HG03342 (cell line): ENCODE data around the gene TM9SF4.
A peak's percentile ranks its signal among the peaks of the same experiment; 100 is the strongest.

Source experiments
- ATAC-seq: cut with Tn5 transposase; IDR thresholded peaks from one replicate; pipeline ENCODE4 v1.9.1; 2021; ENCODE audit warnings: mild to moderate bottlenecking, moderate library complexity; ENCODE audit not compliant: unreplicated experiment

Gene TM9SF4

GRCh38 chr20:32126919-32127318 lies 17.4 kb downstream of the TM9SF4 start:
- no peak for ATAC-seq

DNA sequence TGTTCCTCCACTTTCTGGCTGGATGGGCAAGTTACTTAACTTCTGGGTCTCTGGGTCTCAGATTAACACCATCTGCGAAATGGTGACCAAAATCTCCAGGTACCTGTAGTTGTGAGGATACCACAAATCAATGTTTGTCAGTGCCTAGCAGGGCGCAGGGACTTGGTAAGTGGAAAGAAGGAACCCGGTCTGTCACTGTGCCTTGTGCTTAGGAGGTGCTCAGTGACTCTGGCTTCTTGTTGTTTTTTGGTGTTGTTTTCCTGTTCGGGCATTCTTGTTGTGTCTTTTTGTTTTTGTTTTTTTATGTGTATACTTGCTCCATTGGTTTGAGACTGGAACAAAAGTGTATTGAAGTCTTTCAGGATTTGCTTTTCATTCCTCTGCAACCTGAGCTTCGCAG lies 17.8 kb downstream of the TM9SF4 start:
- ATAC-seq = no peak

- ATAC-seq = no peak
Measured at GRCh38 chr20:32128167-32128566, 18.7 kb downstream of the TM9SF4 start.

DNA sequence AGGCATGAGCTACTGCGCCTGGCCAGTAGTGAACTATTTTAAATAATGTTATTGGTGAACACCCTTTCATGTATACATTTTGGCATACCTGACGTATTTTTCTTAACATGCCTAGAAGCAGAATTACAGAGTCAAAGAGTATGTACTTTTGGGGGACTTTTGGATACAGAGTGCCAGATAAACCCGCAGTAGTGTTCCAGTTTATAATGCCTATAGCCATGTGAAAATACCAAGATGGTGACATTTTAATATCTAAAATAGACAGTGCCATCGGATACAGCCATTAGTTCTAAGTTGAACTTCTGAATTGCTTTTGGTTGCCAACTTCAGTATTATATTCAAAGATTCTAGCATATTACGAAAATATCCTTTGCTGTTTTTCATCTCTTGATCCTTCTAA lies 20.3 kb downstream of the TM9SF4 start:
- ATAC-seq = no peak

GRCh38 chr20:32130352-32130751 lies 20.8 kb downstream of the TM9SF4 start:
- no peak for ATAC-seq

- no peak for ATAC-seq
Measured at GRCh38 chr20:32130965-32131364, 21.5 kb downstream of the TM9SF4 start.

GRCh38 chr20:32132911-32133549 lies 23.5 kb downstream of the TM9SF4 start:
- ATAC-seq = peak; percentile 79

DNA sequence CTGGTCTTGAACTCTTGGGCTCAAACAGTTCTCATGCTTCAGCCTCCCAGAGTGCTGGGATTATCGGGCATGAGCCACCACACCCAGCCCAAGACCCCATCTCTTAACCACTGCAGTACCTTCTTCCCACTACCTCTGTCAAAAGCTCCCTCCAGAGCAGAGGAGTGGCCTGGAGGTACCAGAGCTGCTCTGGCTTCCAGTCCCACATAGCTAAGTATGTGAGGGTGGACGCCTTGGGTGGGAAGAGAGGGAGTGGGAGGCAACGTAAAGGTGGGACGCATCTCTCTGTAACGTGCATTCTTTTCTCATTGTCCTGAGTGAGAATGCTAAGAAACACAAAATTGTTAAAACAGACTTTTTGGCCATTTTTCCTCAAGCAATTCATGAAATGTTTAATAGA lies 24.5 kb downstream of the TM9SF4 start:
- no peak for ATAC-seq

- no peak for ATAC-seq
Measured at GRCh38 chr20:32135983-32136515, 26.5 kb downstream of the TM9SF4 start.

GRCh38 chr20:32138921-32139320 lies 29.4 kb downstream of the TM9SF4 start:
- ATAC-seq = no peak

DNA sequence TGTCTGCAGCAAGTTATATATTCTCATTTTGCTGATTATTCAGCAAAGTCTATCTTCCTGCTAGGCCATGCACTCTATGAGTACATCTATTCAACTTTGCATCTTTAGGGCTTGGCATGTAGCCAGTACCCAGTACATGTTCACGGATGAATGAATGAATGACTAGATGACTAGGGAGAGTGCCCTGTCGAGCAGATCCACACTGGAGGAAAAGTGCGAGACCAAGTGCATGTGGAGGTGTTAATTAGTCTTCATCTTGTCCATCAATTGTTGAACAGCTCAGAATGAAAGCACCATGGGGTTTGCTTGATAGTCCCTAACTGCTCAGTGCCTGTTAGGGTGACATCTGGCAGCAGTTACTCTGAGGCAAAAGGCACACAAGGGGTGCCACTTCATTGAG lies 30.4 kb downstream of the TM9SF4 start:
- no peak for ATAC-seq

GRCh38 chr20:32140603-32141002 lies 31.1 kb downstream of the TM9SF4 start:
- no peak for ATAC-seq

DNA sequence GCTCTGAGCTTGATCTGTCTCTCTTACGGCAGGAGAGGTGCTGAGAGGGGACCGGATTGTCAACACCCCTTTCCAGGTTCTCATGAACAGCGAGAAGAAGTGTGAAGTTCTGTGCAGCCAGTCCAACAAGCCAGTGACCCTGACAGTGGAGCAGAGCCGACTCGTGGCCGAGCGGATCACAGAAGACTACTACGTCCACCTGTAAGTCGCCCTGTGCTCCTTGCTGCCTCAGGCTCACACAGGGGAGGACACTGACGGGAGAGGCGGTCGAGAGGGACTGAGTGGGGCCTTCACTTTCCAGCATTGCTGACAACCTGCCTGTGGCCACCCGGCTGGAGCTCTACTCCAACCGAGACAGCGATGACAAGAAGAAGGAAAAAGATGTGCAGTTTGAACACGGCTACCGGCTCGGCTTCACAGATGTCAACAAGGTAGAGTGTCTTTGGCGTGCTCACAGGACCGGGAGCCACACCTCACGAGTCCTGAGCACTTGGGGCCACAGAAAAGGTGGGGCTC lies 32.0 kb downstream of the TM9SF4 start:
- no peak for ATAC-seq

DNA sequence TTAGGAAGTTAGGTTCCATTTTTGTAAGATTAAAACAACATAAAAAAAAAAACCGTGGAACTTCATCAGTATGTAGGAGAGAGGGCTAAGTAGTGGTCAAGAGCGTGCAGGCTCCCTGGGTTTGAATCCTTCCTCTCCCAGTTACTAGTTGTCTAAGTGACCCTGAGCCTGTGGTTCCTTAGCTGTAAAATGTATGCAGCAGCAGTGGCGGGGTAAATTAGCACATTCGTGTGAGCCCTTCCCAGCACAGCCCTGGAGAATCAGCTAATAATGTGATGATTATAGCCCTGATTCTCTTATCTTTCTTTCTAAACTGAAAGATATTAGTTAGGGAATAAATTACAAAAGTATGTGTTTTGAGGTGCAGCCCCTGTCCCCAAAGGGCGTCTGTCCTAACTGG lies 32.6 kb downstream of the TM9SF4 start:
- no peak for ATAC-seq

GRCh38 chr20:32142991-32143390 lies 33.5 kb downstream of the TM9SF4 start:
- no peak for ATAC-seq

DNA sequence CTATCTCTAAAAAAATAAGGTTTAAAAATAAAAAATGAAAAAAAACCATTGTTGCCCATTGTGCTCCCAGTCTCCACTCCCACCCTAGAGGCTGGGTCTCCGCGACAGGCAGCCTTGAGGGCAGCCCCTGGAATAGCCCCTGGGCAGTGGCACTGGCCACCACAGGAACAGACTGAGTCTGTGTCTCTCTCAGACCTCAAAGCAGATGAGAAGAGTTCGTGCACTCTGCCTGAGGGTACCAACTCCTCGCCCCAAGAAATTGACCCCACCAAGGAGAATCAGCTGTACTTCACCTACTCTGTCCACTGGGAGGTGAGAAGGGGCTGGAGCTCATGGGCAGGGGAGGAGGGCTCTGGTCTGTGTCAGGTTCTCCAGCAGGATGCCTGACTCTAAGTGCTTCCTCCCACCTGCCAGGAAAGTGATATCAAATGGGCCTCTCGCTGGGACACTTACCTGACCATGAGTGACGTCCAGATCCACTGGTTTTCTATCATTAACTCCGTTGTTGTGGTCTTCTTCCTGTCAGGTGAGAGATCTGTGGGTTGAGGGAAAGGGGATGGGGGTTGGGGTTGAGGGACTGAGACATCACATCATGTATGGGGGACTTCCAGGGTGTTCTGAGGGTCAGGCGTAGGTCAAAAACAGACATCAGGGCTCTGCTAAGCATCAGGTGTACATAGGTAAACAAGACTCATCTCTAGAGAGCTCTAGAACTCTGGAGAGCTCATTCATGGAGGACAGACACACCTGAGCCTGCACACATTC lies 35.6 kb downstream of the TM9SF4 start:
- ATAC-seq = no peak

DNA sequence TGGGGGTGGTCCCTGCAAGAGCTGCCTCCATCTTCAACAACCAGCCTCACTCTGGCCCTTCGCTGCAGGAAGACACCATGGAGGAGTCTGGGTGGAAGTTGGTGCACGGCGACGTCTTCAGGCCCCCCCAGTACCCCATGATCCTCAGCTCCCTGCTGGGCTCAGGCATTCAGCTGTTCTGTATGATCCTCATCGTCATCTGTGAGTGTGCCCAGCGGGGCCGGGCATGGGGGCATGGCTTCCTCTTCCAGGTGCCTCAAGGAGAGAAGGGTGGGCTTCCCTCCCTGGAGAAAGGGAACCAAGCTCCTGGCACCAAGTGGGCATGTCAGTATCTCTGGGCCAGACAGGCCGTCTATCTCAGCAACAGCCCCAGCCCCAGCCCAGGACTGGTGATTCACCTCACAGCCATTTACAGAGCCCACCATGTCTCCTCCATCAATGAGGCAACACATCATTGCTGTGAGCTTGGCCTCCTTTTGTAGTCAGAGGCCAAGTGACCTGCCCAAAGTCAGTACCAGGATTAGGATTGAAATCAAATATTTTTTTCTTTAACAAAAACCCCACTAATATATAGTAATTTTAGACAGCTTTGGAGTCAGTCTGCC lies 40.2 kb downstream of the TM9SF4 start:
- ATAC-seq = no peak

GRCh38 chr20:32150291-32150848 lies 40.9 kb downstream of the TM9SF4 start:
- ATAC-seq = no peak

DNA sequence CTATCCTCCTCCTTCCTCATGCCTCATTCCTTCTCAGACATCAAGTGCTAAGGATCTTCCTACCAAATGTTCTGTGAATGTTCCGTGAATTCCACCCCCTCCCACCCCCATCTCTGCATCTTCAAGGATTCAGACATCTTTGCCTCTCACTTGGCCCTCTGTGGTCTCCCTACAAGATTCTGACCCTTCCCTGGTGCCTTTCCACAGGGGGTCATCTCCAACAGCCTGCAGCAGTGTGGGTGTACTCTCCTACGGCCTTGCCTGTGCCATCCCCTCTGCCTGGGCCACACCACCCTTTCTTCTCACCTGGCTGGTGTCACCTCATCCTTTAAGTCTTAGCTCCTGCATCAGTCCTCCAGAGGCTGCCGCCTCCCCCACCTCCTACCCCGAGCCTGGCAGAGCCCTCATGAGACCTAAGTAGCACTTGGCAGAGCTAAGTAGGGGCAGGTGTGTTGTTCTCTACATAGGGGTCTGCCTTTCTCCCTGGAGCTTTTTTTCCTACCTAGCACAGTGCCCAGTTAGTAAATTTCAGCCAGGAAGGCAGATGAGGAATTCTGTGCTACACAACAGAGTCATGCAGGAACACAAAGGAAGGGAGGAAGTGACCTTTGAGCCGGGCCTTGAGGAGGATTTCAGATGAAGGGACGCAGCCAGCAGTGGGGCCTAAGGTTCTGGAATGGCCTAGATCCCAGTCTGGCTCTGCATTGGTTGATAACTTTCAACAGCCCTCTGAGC lies 43.1 kb downstream of the TM9SF4 start:
- no peak for ATAC-seq

DNA sequence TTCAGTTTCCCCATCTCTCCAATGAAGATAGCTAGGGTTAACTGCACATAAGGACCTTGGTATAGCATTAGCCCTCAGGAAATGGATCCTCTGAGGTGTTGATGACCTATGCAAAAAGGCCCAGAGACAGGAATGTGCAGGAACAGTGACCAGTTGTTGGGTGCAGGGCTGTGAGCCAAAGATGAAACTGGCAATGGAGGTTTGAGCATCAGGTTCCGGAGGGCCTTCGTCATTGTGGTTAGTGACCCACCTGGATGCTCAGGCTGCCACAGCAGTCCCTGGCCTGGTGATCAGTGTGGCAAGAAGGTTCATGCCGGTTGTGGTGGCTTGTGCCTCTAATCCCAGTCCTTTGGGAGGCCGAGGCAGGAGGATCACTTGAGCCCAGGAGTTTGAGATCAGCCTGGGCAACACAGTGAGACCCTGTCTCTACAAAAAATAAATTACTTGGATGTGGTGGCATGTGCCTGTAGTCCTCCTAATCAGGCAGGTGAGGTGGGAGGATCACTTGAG lies 43.7 kb downstream of the TM9SF4 start:
- ATAC-seq = no peak

DNA sequence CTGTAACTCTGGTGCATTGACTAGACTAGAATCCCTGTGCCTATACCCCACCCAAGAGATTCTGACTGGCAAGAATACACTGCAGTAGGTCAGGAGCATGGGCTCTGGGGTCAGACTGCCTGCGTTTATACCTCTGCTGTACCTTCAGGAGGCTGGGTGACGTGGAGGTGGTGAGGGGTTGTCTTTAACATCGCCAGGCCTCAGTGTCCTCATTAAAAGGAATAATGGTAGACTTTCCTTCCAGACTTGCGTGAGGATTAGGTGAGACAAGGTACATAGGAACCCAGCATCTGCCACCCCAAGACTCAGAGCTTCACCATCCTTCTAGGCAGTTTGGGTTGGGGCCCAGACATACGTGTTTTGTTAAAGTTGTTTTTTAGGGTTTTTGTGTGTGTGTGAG lies 44.3 kb downstream of the TM9SF4 start:
- ATAC-seq = no peak
